SK-N-SH (cell line): Measurements from ENCODE around the gene PAFAH1B1. TPM values are rescaled to one million over a fixed set of nuclear protein-coding genes. Genes with fewer than 3 reads are reported as not detected.

Experiments used
- CTCF ChIA-PET: fragments of 300-600, 350-600 bp; formaldehyde crosslinking; extraction: SDS; loops from one replicate; lab custom pipeline; 2021; lab: Yijun Ruan, JAX
- POLR2A ChIA-PET: fragments of 350-600 bp; sonication (Branson Sonifier 250); formaldehyde crosslinking; extraction: SDS; loops from one replicate; lab custom pipeline; 2020; ENCODE audit warnings: antibody characterized with exemption, inconsistent platforms; lab: Yijun Ruan, JAX
- DNase-seq: peaks from one replicate; pipeline ENCODE4 v3.0.0; 2012
- H2AFZ ChIP-seq: fragments of 200-600 bp; sonication (generic); 2 replicates; pipeline ENCODE4 v1.8.1; 2016; ENCODE audit warnings: antibody characterized with exemption, mild to moderate bottlenecking, low read depth
- H3F3A ChIP-seq: fragments of 200-600 bp; sonication (generic); replicated peaks from 2 replicates; pipeline ENCODE3; 2016; ENCODE audit warnings: antibody characterized with exemption, mild to moderate bottlenecking; ENCODE audit not compliant: insufficient read depth
- H3K27ac ChIP-seq, 2 experiments: fragments of 200-500 bp in 1 of 2; fragments of 200-600 bp in 1 of 2; sonication (Bioruptor generic) in 1 of 2; sonication (generic), shearing (Covaris generic) in 1 of 2; 2 replicates each; pipeline versions ENCODE4 v1.5.1 to v1.6.1; 2014 to 2016; ENCODE audit warnings: low read depth in 2 of 2, inconsistent platforms in 1 of 2, low read length in 1 of 2, mild to moderate bottlenecking in 1 of 2, mixed read lengths in 1 of 2
- H3K27me3 ChIP-seq: fragments of 200-600 bp; sonication (generic), shearing (Covaris generic); 2 replicates; pipeline ENCODE4 v1.6.1; 2016; ENCODE audit warnings: mixed run types; ENCODE audit not compliant: insufficient read depth
- H3K36me3 ChIP-seq, 2 experiments: fragments of 200-500 bp in 1 of 2; fragments of 200-600 bp in 1 of 2; sonication (Bioruptor generic) in 1 of 2; sonication (generic) in 1 of 2; replicated peaks in 1 of 2; 2 replicates each; pipeline versions ENCODE3 to v1.5.1; 2014 to 2016; ENCODE audit warnings: low read length in 1 of 2, mild to moderate bottlenecking in 1 of 2; ENCODE audit not compliant: insufficient read depth in 2 of 2, control insufficient read depth in 1 of 2
- H3K4me1 ChIP-seq, 2 experiments: fragments of 200-500 bp in 1 of 2; fragments of 200-600 bp in 1 of 2; sonication (Bioruptor generic) in 1 of 2; sonication (generic), shearing (Covaris generic) in 1 of 2; 2 replicates each; pipeline versions ENCODE4 v1.5.1 to v1.6.1; 2014 to 2016; ENCODE audit warnings: low read depth in 1 of 2, low read length in 1 of 2, mixed run types in 1 of 2; ENCODE audit not compliant: insufficient read depth in 2 of 2, control insufficient read depth in 1 of 2
- H3K4me2 ChIP-seq: fragments of 200-600 bp; sonication (generic), shearing (Covaris generic); 2 replicates; pipeline ENCODE4 v1.6.1; 2017; ENCODE audit warnings: mixed run types
- H3K4me3 ChIP-seq, 2 experiments: fragments of 200-500 bp in 1 of 2; fragments of 200-600 bp in 1 of 2; sonication (Bioruptor generic) in 1 of 2; sonication (generic), shearing (Covaris generic) in 1 of 2; 2 replicates each; pipeline versions ENCODE4 v1.5.1 to v1.8.1; 2014 to 2016; ENCODE audit warnings: low read depth in 2 of 2, inconsistent platforms in 1 of 2, low read length in 1 of 2, mild to moderate bottlenecking in 1 of 2, mixed read lengths in 1 of 2, moderate library complexity in 1 of 2
- H3K79me2 ChIP-seq: fragments of 200-600 bp; sonication (generic); 2 replicates; pipeline ENCODE4 v1.8.1; 2017; ENCODE audit warnings: mild to moderate bottlenecking; ENCODE audit not compliant: insufficient read depth
- H3K9ac ChIP-seq: fragments of 200-600 bp; sonication (generic); 2 replicates; pipeline ENCODE4 v1.6.1; 2017; ENCODE audit warnings: mixed run types
- H3K9me2 ChIP-seq: fragments of 200-600 bp; sonication (generic); 2 replicates; pipeline ENCODE4 v1.6.1; 2017; ENCODE audit warnings: mixed run types
- H3K9me3 ChIP-seq: fragments of 200-600 bp; sonication (generic); 2 replicates; pipeline ENCODE4 v1.6.1; 2017; ENCODE audit warnings: mixed run types, mild to moderate bottlenecking, moderate library complexity
- H4K20me1 ChIP-seq: fragments of 200-600 bp; sonication (generic); 2 replicates; pipeline ENCODE4 v1.6.1; 2017; ENCODE audit warnings: mild to moderate bottlenecking, mixed run types; ENCODE audit not compliant: insufficient read depth
- EP300 ChIP-seq, 2 experiments: IDR thresholded peaks; 2 replicates each; pipeline versions ENCODE4 v1.4.0 to v1.6.1; 2012; ENCODE audit warnings: borderline replicate concordance in 1 of 2, low read depth in 1 of 2, low read length in 1 of 2
- EZH2phosphoT487 ChIP-seq: fragments of 200-600 bp; sonication (generic); IDR thresholded peaks from 2 replicates; pipeline ENCODE4 v1.6.1; 2017; ENCODE audit warnings: low read depth, mixed run types, mild to moderate bottlenecking, antibody characterized with exemption, moderate library complexity, borderline replicate concordance
- FOXM1 ChIP-seq: IDR thresholded peaks from 2 replicates; pipeline ENCODE4 v1.4.0; 2012; ENCODE audit warnings: low read depth, mild to moderate bottlenecking
- GABPA ChIP-seq: IDR thresholded peaks from 2 replicates; pipeline ENCODE4 v1.4.0; 2012; ENCODE audit warnings: low read depth, mild to moderate bottlenecking
- GATA2 ChIP-seq: sonication (generic); formaldehyde crosslinking; IDR thresholded peaks from 2 replicates; pipeline ENCODE4 v1.5.0; 2020; ENCODE audit warnings: mild to moderate bottlenecking, missing genetic modification reagents
- JUND ChIP-seq: IDR thresholded peaks from 2 replicates; pipeline ENCODE4 v1.4.0; 2012
- MXI1 ChIP-seq: IDR thresholded peaks from 2 replicates; pipeline ENCODE4 v1.6.1; 2012; ENCODE audit warnings: mild to moderate bottlenecking, low read depth, low read length, improper control_type of control experiment
- NFIC ChIP-seq: IDR thresholded peaks from 2 replicates; pipeline ENCODE4 v1.4.0; 2012; ENCODE audit warnings: borderline replicate concordance
- POLR2AphosphoS5 ChIP-seq: IDR thresholded peaks from 2 replicates; pipeline ENCODE4 v1.6.1; 2012; ENCODE audit warnings: low read depth, low read length
- RAD21 ChIP-seq: IDR thresholded peaks from 2 replicates; pipeline ENCODE4 v1.6.1; 2012; ENCODE audit warnings: mild to moderate bottlenecking, low read length
- RXRA ChIP-seq: IDR thresholded peaks from 2 replicates; pipeline ENCODE4 v1.4.0; 2012; ENCODE audit warnings: low read depth, mild to moderate bottlenecking, borderline replicate concordance
- SIN3A ChIP-seq: IDR thresholded peaks from 2 replicates; pipeline ENCODE4 v1.6.1; 2012; ENCODE audit warnings: low read depth, mild to moderate bottlenecking, low read length, moderate library complexity, borderline replicate concordance
- TAF1 ChIP-seq: IDR thresholded peaks from 2 replicates; pipeline ENCODE4 v1.6.1; 2012; ENCODE audit warnings: low read depth, mild to moderate bottlenecking, low read length, moderate library complexity, borderline replicate concordance
- TCF12 ChIP-seq: IDR thresholded peaks from 2 replicates; pipeline ENCODE4 v1.4.0; 2012
- TEAD4 ChIP-seq: IDR thresholded peaks from 2 replicates; pipeline ENCODE4 v1.4.0; 2012; ENCODE audit warnings: mild to moderate bottlenecking, borderline replicate concordance; ENCODE audit not compliant: insufficient read depth
- USF2 ChIP-seq: fragments of 150-350 bp; IDR thresholded peaks from 2 replicates; pipeline ENCODE4 v1.6.1; 2017; ENCODE audit warnings: antibody characterized with exemption, low read length, low read depth, borderline replicate concordance
- WGBS: methylation state at CpG from one replicate; pipeline ENCODE4 v1.1.6; 2017; ENCODE audit warnings: low lambda C conversion rate; 5-methylcytosine and 5-hydroxymethylcytosine counted together
- polyA plus RNA-seq, 3 experiments: library from polyadenylated mRNA; depleted of rRNA; stranded (reverse); fragments of >200 nt; gene quantifications; 2 replicates each; pipeline ENCODE4 v1.2.3, GENCODE V29; 2012
- TF ChIP-seq, protein P1 (sequence below): fragments of 150-350 bp; IDR thresholded peaks from 2 replicates; pipeline ENCODE4 v1.6.1; 2016; ENCODE audit warnings: mild to moderate bottlenecking, low read depth, low read length
- TF ChIP-seq, protein P2 (sequence below): IDR thresholded peaks from 2 replicates; pipeline ENCODE4 v1.4.0; 2012; ENCODE audit warnings: low read depth, borderline replicate concordance

The PAFAH1B1 gene
- polyA plus RNA-seq, 1 of the 3 experiments (the other 2 are of a cell fraction), result 37.3 TPM

DNA sequence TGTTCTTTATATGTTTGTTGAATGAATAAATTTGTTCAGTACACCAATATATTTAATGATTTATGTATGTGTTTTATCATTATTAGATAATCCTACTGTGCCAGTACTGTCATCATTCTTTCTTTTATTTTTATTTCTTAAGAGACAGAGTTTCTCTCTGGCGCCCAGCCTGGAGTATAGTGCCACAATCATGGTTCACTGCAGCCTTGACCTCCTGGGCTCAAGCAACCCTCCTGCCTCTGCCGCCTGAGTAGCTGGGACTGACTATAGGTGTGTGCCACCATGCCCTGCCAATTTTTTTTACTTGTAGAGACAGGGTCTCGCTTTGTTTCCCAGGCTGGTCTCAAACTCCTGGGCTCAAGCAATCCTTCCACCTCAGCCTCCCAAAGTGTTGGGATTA lies 41.8 kb downstream of the PAFAH1B1 start:
- Histone ChIP-seq H3K4me2 (no peak overlapping the region), H4K20me1 (peaks cover 98% of the 10 kb centered on the region)
- CTCF ChIA-PET, result interaction anchor here (0.7 kb wide), 1 partner anchor 9 kb away, joined by 3 read pairs; no protein-coding TSS in a partner anchor

DNA sequence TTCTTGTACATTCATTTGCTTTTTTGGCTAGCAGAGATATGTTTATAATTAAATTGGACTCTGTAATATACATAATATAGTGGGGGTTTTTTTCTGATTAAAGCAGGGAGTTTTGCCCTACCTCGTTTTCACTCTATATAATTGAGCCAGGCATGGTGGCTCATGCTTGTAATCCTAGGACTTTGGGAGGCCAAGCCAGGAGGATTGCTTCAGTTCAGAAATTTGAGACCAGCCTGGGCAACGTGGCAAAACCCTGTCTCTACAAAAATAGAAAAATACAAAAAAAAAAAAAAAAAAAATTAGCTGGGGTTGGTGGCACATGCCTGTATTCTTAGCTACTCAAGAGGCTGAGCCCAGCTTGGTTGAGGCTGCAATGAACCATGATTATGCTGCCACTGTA lies 42.2 kb downstream of the PAFAH1B1 start:
- CTCF ChIA-PET, result interaction anchor here (0.7 to 1.0 kb wide), 2 partner anchors 8 to 24 kb away, joined by 3 to 4 read pairs; no protein-coding TSS in a partner anchor
- H3K9me2 ChIP-seq, result no peaks in the 10 kb centered on the region
- H3K9me3 ChIP-seq, result no peaks in the 10 kb centered on the region
- no peak overlapping the region for H2AFZ ChIP-seq
- peaks cover 94% of the 10 kb centered on the region for H4K20me1 ChIP-seq
- no peaks in the 10 kb centered on the region; a peak in 3 of 4 replicates for H3K4me1 ChIP-seq
- no peak overlapping the region for H3K27ac ChIP-seq
- TF ChIP-seq NFIC (no peak), RXRA (no peak), TCF12 (no peak)
- no peak overlapping the region for H3K4me3 ChIP-seq
- H3K27me3 ChIP-seq, result no peaks in the 10 kb centered on the region
- H3K4me2 ChIP-seq, result no peak overlapping the region
- peaks cover 100% of the 10 kb centered on the region for H3K79me2 ChIP-seq
- 91% methylated on average over 2 of the region's 2 CpGs for WGBS
- H3K9ac ChIP-seq, result no peak overlapping the region
- POLR2A ChIA-PET, result no interaction called here
- DNase-seq, result no peak
- peaks cover 5 to 32% of the 10 kb centered on the region in 2 experiments for H3K36me3 ChIP-seq
- H3F3A ChIP-seq, result peaks cover 9% of the 10 kb centered on the region

More for the DNA sequence above, 41.8 kb downstream of the PAFAH1B1 start:
- peaks cover 9% of the 10 kb centered on the region for H3F3A ChIP-seq
- no peak overlapping the region for H3K4me3 ChIP-seq
- H3K9me2 ChIP-seq, result no peaks in the 10 kb centered on the region
- DNase-seq, result no peak
- H3K4me1 ChIP-seq, result no peaks in the 10 kb centered on the region; a peak in 3 of 4 replicates
- H3K9ac ChIP-seq, result no peak overlapping the region
- peaks cover 5 to 28% of the 10 kb centered on the region in 2 experiments for H3K36me3 ChIP-seq
- H3K27me3 ChIP-seq, result no peaks in the 10 kb centered on the region
- H3K27ac ChIP-seq, result no peak overlapping the region
- H2AFZ ChIP-seq, result no peak overlapping the region
- TF ChIP-seq EP300 (IDR thresholded peaks at IDR 0.05; ENCODE audit: borderline replicate concordance in 1 of 2, low read depth in 1 of 2, low read length in 1 of 2), result no peak
- TF ChIP-seq RAD21, result no peak
- no peak for TF ChIP-seq TAF1
- no peak for TF ChIP-seq RXRA
- no peak for TF ChIP-seq FOXM1
- TF ChIP-seq GABPA, result no peak
- TF ChIP-seq JUND, result no peak
- TF ChIP-seq, protein P1, sequence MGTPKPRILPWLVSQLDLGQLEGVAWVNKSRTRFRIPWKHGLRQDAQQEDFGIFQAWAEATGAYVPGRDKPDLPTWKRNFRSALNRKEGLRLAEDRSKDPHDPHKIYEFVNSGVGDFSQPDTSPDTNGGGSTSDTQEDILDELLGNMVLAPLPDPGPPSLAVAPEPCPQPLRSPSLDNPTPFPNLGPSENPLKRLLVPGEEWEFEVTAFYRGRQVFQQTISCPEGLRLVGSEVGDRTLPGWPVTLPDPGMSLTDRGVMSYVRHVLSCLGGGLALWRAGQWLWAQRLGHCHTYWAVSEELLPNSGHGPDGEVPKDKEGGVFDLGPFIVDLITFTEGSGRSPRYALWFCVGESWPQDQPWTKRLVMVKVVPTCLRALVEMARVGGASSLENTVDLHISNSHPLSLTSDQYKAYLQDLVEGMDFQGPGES, result no peak
- no peak for TF ChIP-seq GATA2
- no peak for TF ChIP-seq EZH2phosphoT487
- TF ChIP-seq POLR2AphosphoS5, result no peak
- no peak for TF ChIP-seq SIN3A
- TF ChIP-seq TEAD4, result no peak
- TF ChIP-seq MXI1, result no peak
- TF ChIP-seq USF2, result no peak
- TF ChIP-seq NFIC, result no peak
- TF ChIP-seq, protein P2, sequence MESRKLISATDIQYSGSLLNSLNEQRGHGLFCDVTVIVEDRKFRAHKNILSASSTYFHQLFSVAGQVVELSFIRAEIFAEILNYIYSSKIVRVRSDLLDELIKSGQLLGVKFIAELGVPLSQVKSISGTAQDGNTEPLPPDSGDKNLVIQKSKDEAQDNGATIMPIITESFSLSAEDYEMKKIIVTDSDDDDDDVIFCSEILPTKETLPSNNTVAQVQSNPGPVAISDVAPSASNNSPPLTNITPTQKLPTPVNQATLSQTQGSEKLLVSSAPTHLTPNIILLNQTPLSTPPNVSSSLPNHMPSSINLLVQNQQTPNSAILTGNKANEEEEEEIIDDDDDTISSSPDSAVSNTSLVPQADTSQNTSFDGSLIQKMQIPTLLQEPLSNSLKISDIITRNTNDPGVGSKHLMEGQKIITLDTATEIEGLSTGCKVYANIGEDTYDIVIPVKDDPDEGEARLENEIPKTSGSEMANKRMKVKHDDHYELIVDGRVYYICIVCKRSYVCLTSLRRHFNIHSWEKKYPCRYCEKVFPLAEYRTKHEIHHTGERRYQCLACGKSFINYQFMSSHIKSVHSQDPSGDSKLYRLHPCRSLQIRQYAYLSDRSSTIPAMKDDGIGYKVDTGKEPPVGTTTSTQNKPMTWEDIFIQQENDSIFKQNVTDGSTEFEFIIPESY, result no peak
- TF ChIP-seq, all 33 proteins: peak for 0
- 95% methylated on average over 3 of the region's 3 CpGs for WGBS
- POLR2A ChIA-PET, result no interaction called here
- no peaks in the 10 kb centered on the region for H3K9me3 ChIP-seq
- peaks cover 100% of the 10 kb centered on the region for H3K79me2 ChIP-seq
